CD14-positive monocyte (primary cell): ENCODE measurements around the gene OGDHL. TPM values are rescaled to one million over a fixed set of nuclear protein-coding genes. Genes with fewer than 3 reads are reported as not detected.

ENCODE experiments used
- DNase-seq, 3 donors: peaks; one replicate each; pipeline ENCODE4 v3.0.0-alpha.2; 2011 to 2022
- H2AFZ ChIP-seq: 2 replicates; pipeline ENCODE4 v1.6.0; 2012; ENCODE audit warnings: mild to moderate bottlenecking, low read depth, low read length, inconsistent platforms; ENCODE audit not compliant: insufficient read depth, poor library complexity, severe bottlenecking
- H3K27ac ChIP-seq, 2 donors: 1 replicate in 1 of 2; 2 replicates in 1 of 2; pipeline ENCODE4 v1.5.1; 2012 to 2013; ENCODE audit warnings: low read length in 2 of 2, control low read depth in 1 of 2, inconsistent platforms in 1 of 2, low read depth in 1 of 2, mild to moderate bottlenecking in 1 of 2
- H3K27me3 ChIP-seq, 2 donors: one replicate each; pipeline versions ENCODE4 v1.6.0 to v1.6.1; 2011 to 2013; ENCODE audit warnings: low read length in 2 of 2; ENCODE audit not compliant: control insufficient read depth in 2 of 2, insufficient read depth in 2 of 2
- H3K36me3 ChIP-seq, 2 donors: replicated peaks in 1 of 2; 1 replicate in 1 of 2; 2 replicates in 1 of 2; pipeline versions ENCODE4 v1.5.1 to v1.6.1; 2012 to 2013; ENCODE audit warnings: low read length in 2 of 2, control low read depth in 1 of 2, inconsistent platforms in 1 of 2, mild to moderate bottlenecking in 1 of 2; ENCODE audit not compliant: insufficient read depth in 2 of 2, control insufficient read depth in 1 of 2
- H3K4me1 ChIP-seq, 2 donors: 1 replicate in 1 of 2; 2 replicates in 1 of 2; pipeline versions ENCODE4 v1.5.1 to v1.6.1; 2012 to 2013; ENCODE audit warnings: low read length in 2 of 2, control low read depth in 1 of 2, inconsistent platforms in 1 of 2, mild to moderate bottlenecking in 1 of 2, moderate library complexity in 1 of 2; ENCODE audit not compliant: insufficient read depth in 2 of 2, control insufficient read depth in 1 of 2
- H3K4me2 ChIP-seq: replicated peaks from 2 replicates; pipeline ENCODE3; 2012; ENCODE audit warnings: low read length, moderate library complexity, mild to moderate bottlenecking; ENCODE audit not compliant: poor library complexity, severe bottlenecking; ENCODE audit errors: extremely low read depth
- H3K4me3 ChIP-seq, 3 experiments: fragments of 200-600 bp in 1 of 3; sonication (generic) in 1 of 3; replicated peaks in 1 of 3; 1 replicate in 2 of 3; 2 replicates in 1 of 3; pipeline ENCODE4 v1.5.1; 2011 to 2013; ENCODE audit warnings: low read length in 3 of 3, mild to moderate bottlenecking in 3 of 3, control low read depth in 2 of 3, low read depth in 2 of 3, inconsistent platforms in 1 of 3, moderate library complexity in 1 of 3
- H3K79me2 ChIP-seq: 2 replicates; pipeline ENCODE4 v1.6.0; 2012; ENCODE audit warnings: mild to moderate bottlenecking, control low read depth, inconsistent platforms, low read length, moderate library complexity; ENCODE audit not compliant: insufficient read depth
- H3K9ac ChIP-seq: 2 replicates; pipeline ENCODE4 v1.6.0; 2017; ENCODE audit warnings: low read length, mild to moderate bottlenecking; ENCODE audit not compliant: insufficient read depth, poor library complexity, severe bottlenecking
- H3K9me3 ChIP-seq, 2 donors: replicated peaks in 1 of 2; 1 replicate in 1 of 2; 2 replicates in 1 of 2; pipeline versions ENCODE4 v1.5.1 to v1.6.1; 2012 to 2013; ENCODE audit warnings: low read length in 2 of 2, control low read depth in 1 of 2; ENCODE audit not compliant: control insufficient read depth in 1 of 2, insufficient read depth in 1 of 2
- H4K20me1 ChIP-seq: 2 replicates; pipeline ENCODE4 v1.6.0; 2012; ENCODE audit warnings: mild to moderate bottlenecking, low read length, control low read depth, moderate library complexity; ENCODE audit not compliant: insufficient read depth
- H3K27ac Mint-ChIP-seq, 7 donors: one replicate each; pipeline ENCODE4 v1.8.0; 2020; ENCODE audit warnings: mild to moderate bottlenecking in 7 of 7, mixed read lengths in 7 of 7, moderate library complexity in 6 of 7, inconsistent platforms in 2 of 7
- H3K27me3 Mint-ChIP-seq, 3 donors: one replicate each; pipeline ENCODE4 v1.8.0; 2021 to 2022; ENCODE audit warnings: low read depth in 3 of 3, mild to moderate bottlenecking in 3 of 3, mixed read lengths in 3 of 3, moderate library complexity in 3 of 3, inconsistent platforms in 1 of 3
- H3K36me3 Mint-ChIP-seq, 2 donors: one replicate each; pipeline ENCODE4 v1.8.0; 2020; ENCODE audit warnings: mixed read lengths in 2 of 2, inconsistent platforms in 1 of 2, mild to moderate bottlenecking in 1 of 2
- H3K4me1 Mint-ChIP-seq: one replicate; pipeline ENCODE4 v1.8.0; 2020; ENCODE audit warnings: mild to moderate bottlenecking, mixed read lengths
- H3K4me3 Mint-ChIP-seq, 2 donors: one replicate each; pipeline ENCODE4 v1.8.0; 2020; ENCODE audit warnings: mild to moderate bottlenecking in 2 of 2, mixed read lengths in 2 of 2, moderate library complexity in 1 of 2
- H3K9me3 Mint-ChIP-seq, 7 donors: one replicate each; pipeline ENCODE4 v1.8.0; 2020 to 2022; ENCODE audit warnings: mixed read lengths in 7 of 7, mild to moderate bottlenecking in 6 of 7, moderate library complexity in 6 of 7, inconsistent platforms in 2 of 7
- WGBS: methylation state at CpG from one replicate; pipeline ENCODE4 v1.1.5; 2013; ENCODE audit warnings: missing lambda C conversion rate; ENCODE audit not compliant: insufficient coverage; 5-methylcytosine and 5-hydroxymethylcytosine counted together
- intact Hi-C, 2 donors: fragments of 100-400 bp; cut with micrococcal nuclease; formaldehyde crosslinking; loops; one replicate each; pipeline versions ENCODE4 v1.15.0 to v1.15.1; 2023
- polyA plus RNA-seq, 3 donors: library from polyadenylated mRNA; depleted of rRNA in 1 of 3; unstranded in 2 of 3; stranded (reverse) in 1 of 3; fragments of 300-500 nt in 2 of 3; fragments of >200 nt in 1 of 3; fragmentation: Illumina TruSeq in 2 of 3; gene quantifications; 1 replicate in 2 of 3; 2 replicates in 1 of 3; pipeline ENCODE4 v1.2.3, GENCODE V29; 2012 to 2021
- TF ChIP-seq, protein P1 (sequence below): fragments of 200-600 bp; IDR thresholded peaks from one replicate; pipeline ENCODE4 v1.8.0; 2022; ENCODE audit warnings: antibody characterized with exemption, mild to moderate bottlenecking

The OGDHL gene
- polyA plus RNA-seq, 3 donors, result not detected

- Histone ChIP-seq H3K4me3 (no peak overlapping the region), H4K20me1 (no peaks in the 10 kb centered on the region), H3K27me3 (peaks cover 0 to 2% of the 10 kb centered on the region in 2 donors), H3K4me1 (no peaks in the 10 kb centered on the region), H3K27ac (no peak overlapping the region), H3K9me3 (peaks cover 0 to 3% of the 10 kb centered on the region in 2 donors), H3K9ac (no peak overlapping the region), H3K79me2 (no peaks in the 10 kb centered on the region), H2AFZ (no peak overlapping the region), H3K4me2 (no peak overlapping the region), H3K36me3 (no peaks in the 10 kb centered on the region)
- peaks cover 0 to 11% (median 8%) of the 10 kb centered on the region in 7 donors for H3K9me3 Mint-ChIP-seq
- intact Hi-C loops, result no loop called here
- TF ChIP-seq, protein P1, sequence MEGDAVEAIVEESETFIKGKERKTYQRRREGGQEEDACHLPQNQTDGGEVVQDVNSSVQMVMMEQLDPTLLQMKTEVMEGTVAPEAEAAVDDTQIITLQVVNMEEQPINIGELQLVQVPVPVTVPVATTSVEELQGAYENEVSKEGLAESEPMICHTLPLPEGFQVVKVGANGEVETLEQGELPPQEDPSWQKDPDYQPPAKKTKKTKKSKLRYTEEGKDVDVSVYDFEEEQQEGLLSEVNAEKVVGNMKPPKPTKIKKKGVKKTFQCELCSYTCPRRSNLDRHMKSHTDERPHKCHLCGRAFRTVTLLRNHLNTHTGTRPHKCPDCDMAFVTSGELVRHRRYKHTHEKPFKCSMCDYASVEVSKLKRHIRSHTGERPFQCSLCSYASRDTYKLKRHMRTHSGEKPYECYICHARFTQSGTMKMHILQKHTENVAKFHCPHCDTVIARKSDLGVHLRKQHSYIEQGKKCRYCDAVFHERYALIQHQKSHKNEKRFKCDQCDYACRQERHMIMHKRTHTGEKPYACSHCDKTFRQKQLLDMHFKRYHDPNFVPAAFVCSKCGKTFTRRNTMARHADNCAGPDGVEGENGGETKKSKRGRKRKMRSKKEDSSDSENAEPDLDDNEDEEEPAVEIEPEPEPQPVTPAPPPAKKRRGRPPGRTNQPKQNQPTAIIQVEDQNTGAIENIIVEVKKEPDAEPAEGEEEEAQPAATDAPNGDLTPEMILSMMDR, result no peak
- WGBS, result no CpG with 5 or more reads among the region's 3 CpGs
- no peak overlapping the region for H3K4me3 Mint-ChIP-seq
- peaks cover 6 to 14% (median 9%) of the 10 kb centered on the region in 3 donors for H3K27me3 Mint-ChIP-seq
- no peaks in the 10 kb centered on the region for H3K36me3 Mint-ChIP-seq
- no peak overlapping the region for H3K27ac Mint-ChIP-seq
- no peak for DNase-seq
- H3K4me1 Mint-ChIP-seq, result no peaks in the 10 kb centered on the region
Observed at GRCh38 chr10:49700211-49700610, 61.9 kb downstream of the OGDHL start.

- H3K9me3 Mint-ChIP-seq, result peaks cover 0 to 9% (median 4%) of the 10 kb centered on the region in 7 donors
- no peak overlapping the region for H2AFZ ChIP-seq
- peaks cover 6 to 14% (median 9%) of the 10 kb centered on the region in 3 donors for H3K27me3 Mint-ChIP-seq
- H3K27me3 ChIP-seq, result peaks cover 0 to 3% of the 10 kb centered on the region in 2 donors
- 79% methylated on average over 8 of the region's 9 CpGs for WGBS
- H3K4me1 Mint-ChIP-seq, result no peaks in the 10 kb centered on the region
- intact Hi-C loops, result no loop called here
- peaks cover 0 to 3% of the 10 kb centered on the region in 2 donors for H3K9me3 ChIP-seq
- H3K4me3 Mint-ChIP-seq, result peak overlapping the region in 1 of 2 donors; percentile 40
- H3K79me2 ChIP-seq, result no peaks in the 10 kb centered on the region
- peak overlapping the region in 1 of 7 donors; percentile 3 for H3K27ac Mint-ChIP-seq
- TF ChIP-seq, protein P1, result no peak
- no peaks in the 10 kb centered on the region for H3K4me1 ChIP-seq
- H3K36me3 ChIP-seq, result no peaks in the 10 kb centered on the region
- no peaks in the 10 kb centered on the region for H4K20me1 ChIP-seq
- no peak for DNase-seq
- H3K9ac ChIP-seq, result no peak overlapping the region
- H3K4me3 ChIP-seq, result no peak overlapping the region
- no peak overlapping the region for H3K4me2 ChIP-seq
- H3K36me3 Mint-ChIP-seq, result no peaks in the 10 kb centered on the region
- H3K27ac ChIP-seq, result no peak overlapping the region
Observed at GRCh38 chr10:49698679-49699078, 63.4 kb downstream of the OGDHL start.
